ENCODE data around the gene JUN.

DNA sequence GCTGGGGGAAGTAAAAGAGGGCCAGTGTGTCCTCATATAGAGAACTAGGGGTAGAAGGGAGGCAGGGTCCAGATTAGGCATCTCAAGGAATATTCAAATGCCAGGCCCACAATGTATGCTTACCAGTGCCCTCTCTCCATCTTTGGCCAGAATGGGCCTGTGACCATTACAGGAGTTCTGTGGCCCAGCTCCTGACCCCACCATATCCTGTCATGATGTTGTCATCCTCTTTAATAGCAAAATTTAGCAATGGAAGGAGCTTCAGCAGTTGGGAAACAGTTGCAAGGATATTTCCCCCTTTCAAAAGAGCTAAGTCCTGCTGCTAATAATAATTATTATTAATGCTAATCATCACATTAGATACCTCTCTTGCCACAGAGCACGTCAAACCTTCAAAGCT, 49.3 kb upstream of the JUN start:
- TF ChIP-seq, protein P1, sequence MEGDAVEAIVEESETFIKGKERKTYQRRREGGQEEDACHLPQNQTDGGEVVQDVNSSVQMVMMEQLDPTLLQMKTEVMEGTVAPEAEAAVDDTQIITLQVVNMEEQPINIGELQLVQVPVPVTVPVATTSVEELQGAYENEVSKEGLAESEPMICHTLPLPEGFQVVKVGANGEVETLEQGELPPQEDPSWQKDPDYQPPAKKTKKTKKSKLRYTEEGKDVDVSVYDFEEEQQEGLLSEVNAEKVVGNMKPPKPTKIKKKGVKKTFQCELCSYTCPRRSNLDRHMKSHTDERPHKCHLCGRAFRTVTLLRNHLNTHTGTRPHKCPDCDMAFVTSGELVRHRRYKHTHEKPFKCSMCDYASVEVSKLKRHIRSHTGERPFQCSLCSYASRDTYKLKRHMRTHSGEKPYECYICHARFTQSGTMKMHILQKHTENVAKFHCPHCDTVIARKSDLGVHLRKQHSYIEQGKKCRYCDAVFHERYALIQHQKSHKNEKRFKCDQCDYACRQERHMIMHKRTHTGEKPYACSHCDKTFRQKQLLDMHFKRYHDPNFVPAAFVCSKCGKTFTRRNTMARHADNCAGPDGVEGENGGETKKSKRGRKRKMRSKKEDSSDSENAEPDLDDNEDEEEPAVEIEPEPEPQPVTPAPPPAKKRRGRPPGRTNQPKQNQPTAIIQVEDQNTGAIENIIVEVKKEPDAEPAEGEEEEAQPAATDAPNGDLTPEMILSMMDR (IDR thresholded peaks at IDR 0.05) = no peak
- TF ChIP-seq POLR2A (IDR thresholded peaks at IDR 0.05) = no peak

All from breast epithelium (tissue), 3 donors.